Hepatic stellate cell (primary cell): ENCODE data around the gene CDH23.

Source experiments
- DNase-seq: peaks from one replicate; pipeline ENCODE4 v3.0.0; 2011; ENCODE audit warnings: low spot score

Gene CDH23

DNA sequence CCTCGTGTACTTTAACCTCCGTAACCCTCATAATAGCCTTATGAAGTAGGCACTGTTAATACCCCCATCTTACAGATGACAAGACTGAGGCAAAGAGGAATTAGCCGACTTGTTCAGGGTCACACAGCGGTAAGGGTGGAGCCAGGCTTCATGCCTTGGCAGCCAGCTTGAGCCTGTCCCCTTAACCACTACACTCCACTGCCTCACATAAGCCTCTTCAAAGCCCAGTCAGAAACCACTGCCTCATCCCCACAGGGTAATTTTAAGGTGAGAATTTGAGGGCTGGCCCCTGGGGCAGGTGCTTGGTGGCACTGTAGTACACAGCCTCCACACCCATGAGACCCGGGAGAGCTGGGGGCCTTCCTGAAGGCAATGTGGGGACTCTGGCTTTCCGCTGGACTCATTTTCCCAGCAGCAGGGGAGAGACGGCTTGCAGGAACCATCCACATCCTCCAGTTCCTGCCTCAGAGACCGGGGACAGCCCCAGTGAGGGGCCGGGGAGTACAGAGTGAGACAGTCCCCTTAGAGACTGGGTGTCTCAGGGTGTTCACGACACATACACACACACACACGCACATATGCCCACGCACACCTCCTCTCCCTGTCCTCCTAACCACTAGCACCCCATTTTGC lies 330.5 kb downstream of the CDH23 start:
- DNase-seq = no peak

- DNase-seq = peak; percentile 63
These were observed 331.3 kb downstream of the CDH23 start for GRCh38 chr10:71727738-71728737.

- no peak for DNase-seq
These were observed 332.5 kb downstream of the CDH23 start for GRCh38 chr10:71729161-71729636.

DNA sequence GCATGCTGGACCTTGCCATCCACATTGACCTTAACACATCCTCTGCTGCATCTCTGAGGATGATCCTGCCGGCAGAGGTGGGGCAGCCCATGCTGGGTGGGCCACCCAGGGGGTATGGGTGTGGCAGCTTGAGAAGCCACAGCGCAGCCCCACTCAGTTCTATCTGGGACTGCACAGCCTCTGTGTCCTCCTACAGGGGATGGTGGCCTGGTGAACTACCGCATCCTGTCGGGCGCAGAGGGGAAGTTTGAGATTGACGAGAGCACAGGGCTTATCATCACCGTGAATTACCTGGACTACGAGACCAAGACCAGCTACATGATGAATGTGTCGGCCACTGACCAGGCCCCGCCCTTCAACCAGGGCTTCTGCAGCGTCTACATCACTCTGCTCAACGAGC lies 335.1 kb downstream of the CDH23 start:
- DNase-seq = no peak

DNA sequence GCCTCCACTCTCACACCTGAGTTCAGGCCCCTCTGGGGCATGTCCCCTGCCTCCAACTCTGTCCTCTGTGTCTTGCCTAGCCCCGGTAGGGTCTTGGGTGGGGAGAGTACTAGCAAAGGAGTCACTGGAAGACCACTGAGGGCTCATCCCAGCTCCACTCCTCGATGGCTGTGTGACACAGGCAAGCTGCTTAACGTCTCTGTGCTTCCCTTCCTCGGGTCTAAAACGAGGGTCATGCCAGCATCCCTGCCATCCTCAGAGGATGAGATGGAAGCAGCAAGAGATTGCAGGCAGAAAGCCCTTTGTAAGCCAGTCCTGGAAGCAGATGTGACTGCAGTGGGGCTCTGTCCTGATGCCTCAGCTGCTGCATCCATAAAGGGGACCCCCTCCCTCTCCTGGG lies 338.1 kb downstream of the CDH23 start:
- no peak for DNase-seq

DNA sequence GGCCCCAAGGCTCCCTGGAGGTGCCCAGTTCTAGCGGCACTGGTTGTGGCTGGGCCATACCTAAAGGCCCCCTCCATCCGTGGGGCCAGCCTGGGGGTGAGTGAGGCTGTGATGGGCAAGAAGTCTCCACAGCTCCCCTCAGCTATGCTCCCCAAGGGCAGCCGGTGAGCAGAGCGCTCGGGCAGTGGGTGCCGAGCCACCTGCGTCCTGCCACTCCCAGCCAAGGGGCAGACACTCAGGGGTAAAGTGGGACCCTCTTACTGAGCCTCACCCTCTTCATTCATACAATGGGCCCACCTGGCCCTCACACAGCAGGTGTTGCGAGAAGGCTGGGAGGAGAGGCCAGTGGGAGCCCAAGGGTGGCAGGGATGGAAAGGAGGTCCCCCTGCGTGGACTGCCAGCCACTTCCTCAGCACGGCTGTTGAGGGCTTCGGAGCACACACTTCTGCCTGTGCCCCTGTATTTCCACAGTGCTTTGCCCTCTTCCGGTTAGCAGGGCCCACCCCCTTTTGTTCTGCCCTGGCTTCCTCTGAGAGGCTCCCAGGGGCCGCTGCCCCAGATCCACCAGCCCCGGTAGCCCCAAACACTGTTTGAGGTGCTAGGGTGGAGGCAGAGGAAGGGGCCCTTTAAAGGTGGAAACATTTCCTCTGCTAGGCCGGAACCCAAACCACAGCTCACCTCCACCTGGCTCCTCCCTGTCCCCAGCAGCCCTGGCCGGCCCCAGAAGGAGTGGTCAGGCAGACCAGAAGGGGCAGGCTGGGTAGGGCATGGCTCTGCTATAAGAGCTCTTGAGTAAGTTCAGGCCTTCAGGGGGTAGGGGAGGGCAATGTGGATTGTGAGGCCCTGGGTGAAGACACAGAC lies 339.2 kb downstream of the CDH23 start:
- no peak for DNase-seq

DNA sequence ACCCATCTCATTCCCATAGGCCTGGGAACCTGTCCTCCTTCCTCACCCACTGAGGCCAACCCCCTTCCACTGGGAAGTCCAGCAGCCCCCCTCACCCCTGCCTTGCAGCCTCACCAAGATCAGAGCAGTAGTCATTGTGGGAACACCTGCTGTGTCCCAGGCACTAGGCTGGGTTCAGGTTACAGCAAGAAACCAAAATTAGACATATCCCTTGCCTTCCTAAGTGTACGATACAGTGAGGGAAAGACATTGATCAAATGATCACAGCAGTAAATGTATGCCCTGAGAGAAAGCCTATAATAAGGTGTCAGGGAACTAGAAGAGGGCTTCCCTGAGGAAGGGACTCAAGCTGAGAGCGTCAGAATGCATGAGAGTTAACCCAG lies 339.8 kb downstream of the CDH23 start:
- DNase-seq = no peak

- DNase-seq = no peak
These were observed 340.5 kb downstream of the CDH23 start for GRCh38 chr10:71737001-71737833.

DNA sequence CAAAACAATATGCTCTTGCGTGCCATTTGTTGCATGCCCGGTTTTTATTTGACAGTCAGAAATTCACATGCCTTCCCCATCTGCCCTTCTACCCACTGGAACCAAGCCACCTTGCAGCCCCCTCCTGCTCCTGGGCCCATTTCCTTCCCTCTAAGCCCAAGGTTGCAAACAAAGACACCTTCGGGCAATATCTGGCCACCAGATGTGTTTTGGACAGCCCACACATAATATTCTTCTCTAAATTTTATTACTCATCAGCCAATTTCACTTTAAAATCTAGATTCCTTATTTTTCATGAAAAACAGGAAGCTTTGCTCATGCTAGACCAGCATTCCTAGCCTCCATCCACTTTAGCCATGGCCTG lies 341.1 kb downstream of the CDH23 start:
- DNase-seq = no peak

- DNase-seq = no peak
These were observed 342.7 kb downstream of the CDH23 start for GRCh38 chr10:71739358-71739900.

- DNase-seq = peak; percentile 67
These were observed 343.4 kb downstream of the CDH23 start for GRCh38 chr10:71740069-71740653.

- DNase-seq = no peak
These were observed 344.3 kb downstream of the CDH23 start for GRCh38 chr10:71741029-71741428.

- no peak for DNase-seq
These were observed 345.0 kb downstream of the CDH23 start for GRCh38 chr10:71741671-71742070.

DNA sequence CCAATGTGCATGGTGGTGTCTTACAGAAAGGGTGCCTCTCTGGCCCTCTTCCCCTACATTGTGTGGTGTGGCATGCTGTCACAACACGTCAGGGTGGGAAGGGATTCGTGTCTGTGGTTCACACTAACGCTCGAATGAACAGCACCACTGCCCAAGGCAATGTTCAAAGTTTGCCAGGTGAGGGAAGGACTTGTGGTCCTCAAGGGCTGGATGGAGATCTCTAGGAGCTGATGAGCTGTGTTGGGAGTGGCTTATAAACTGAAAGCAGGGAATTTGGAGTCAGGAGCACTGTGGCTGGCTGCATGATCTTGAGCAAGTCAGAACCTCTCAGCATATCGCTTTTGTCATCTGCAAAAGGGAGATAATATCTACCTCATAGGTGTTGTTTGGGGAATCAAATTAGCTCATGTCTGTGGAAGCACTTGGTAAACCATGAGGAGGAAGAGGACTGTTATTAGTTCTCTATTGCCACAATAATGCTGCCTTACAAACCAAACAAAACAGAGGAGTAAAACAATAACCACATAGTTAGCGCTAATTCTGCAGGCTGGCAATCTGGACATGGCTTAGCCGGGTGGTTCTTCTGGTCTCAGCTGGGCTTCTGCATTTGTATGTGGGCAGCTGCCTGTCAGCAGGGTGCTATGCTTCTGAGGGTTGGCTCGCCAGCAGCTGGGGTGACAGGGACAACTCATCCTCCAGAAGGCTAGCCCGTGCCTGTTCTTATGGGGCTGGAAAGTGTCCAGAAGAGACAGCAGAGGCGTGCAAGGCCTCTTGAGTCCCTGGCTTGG lies 345.8 kb downstream of the CDH23 start:
- DNase-seq = no peak

GRCh38 chr10:71743089-71743838 lies 346.5 kb downstream of the CDH23 start:
- DNase-seq = no peak

- DNase-seq = no peak
These were observed 347.1 kb downstream of the CDH23 start for GRCh38 chr10:71743866-71744265.

DNA sequence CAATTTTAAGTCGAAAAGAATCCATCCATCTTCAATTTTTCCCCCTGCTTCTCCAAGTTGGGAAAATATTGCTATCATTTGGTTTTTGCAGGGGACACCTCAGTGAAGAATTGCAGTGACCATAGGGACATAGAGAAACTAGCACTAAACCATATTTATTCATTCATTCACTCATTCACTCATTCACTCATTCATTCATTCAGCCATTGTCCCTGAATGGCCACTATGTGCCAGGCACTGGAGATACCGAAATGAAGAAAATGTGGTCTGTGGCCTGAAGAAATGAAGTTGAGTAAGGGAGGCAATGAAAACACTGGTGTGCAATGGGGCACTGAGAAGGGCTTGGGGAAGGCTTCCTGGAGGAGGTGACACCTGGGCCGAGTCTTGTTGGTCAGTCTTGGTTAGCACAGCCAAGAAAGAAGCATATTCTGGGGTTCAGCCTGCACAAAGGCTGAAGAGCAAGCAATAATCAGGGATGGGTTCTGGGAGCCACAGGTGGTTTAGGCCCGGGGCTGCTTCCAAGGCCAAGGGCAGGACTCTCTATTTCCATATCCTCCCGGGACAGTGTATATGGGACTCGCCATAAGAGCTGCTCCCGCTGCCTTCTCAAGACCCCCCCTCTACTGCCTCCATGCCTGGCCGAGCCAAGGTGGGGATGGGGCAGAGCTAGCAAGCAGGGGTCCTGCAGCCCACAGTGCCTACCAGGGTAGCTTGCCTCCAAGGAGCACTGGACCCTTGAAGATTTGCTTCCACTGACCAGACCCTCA lies 348.4 kb downstream of the CDH23 start:
- no peak for DNase-seq

DNA sequence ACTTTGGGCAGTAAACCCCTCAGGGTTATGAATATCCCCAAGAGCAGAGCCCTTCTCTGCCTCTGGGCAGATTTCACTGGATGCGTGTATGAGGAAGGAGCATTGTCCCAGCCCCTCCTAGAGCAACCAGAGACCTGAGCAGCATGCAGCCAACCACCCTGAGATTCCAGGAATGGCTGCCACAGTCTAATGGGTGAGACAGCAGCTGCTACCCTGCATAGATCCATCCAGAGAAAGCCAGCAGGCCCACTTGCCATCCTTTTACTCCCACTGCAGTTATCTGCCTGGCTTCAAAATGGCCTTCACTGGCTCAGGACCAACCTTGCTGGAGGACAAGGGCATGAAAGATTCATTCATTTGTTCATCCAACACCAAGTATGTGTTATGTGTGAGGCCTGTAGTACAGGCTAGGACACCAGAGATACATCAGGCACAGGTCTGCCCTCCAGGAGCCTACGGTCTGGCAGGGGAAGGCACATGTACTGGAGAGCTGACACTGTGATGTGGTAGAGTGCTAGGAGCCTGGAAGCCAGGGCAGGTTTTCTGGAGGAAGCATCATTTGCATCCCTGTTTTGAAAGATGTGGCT lies 349.0 kb downstream of the CDH23 start:
- no peak for DNase-seq
